Activated CD4-positive, CD25-positive, alpha-beta regulatory T cell (primary cell): ENCODE results near the gene LZTS2.
A peak's percentile ranks its signal among the peaks of the same experiment; 100 is the strongest.
"Not testable (repeated sequence)": the region's sequence is repeated elsewhere in the genome, so short reads cannot be mapped to it uniquely, and the experiment has no call there.

Experiments
- DNase-seq, 4 experiments: peaks; one replicate each; lab custom pipeline; 2025; lab: John Stamatoyannopoulos, UW

The LZTS2 gene

GRCh38 chr10:101033276-101033675 lies 33.7 kb downstream of the LZTS2 start:
- DNase-seq, result no peak

- DNase-seq, result not testable (repeated sequence)
Measured at GRCh38 chr10:101034404-101034803, 34.8 kb downstream of the LZTS2 start.

DNA sequence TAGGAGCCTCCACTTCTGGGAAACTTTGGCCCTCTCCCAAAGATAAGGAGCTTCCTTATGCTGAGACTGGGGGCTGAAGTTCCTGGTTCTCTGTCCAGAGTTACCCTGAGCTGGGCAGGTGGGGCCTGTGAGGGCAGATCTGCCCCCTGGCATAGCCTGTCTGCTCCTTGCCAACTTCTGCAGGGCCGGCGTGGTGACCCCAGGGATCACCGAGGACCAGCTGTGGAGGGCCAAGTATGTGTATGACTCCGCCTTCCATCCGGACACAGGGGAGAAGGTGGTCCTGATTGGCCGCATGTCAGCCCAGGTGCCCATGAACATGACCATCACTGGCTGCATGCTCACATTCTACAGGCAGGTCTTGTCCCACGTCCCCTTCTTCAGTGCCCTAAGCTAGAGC lies 35.7 kb downstream of the LZTS2 start:
- no peak for DNase-seq

- DNase-seq, result no peak
Measured at GRCh38 chr10:101035916-101036702, 36.5 kb downstream of the LZTS2 start.

DNA sequence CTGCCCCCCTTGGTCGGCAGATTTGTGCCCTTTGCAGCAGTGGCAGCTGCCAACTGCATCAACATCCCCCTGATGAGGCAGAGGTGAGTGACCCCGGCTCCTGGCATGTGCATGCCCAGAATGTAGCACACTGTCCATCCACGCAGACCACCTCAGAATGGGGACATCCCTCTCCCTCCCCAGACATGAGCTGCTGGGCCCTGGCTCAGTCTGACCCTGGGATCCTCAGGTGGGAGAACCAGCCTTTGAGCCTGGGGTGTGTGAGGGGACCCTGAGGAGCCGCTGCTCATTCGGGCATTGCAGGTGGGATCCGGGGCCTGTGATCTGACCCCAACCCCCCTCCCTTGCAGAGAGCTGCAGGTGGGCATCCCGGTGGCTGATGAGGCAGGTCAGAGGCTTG lies 37.1 kb downstream of the LZTS2 start:
- DNase-seq, result no peak

- DNase-seq, result no peak
Measured at GRCh38 chr10:101038484-101038883, 38.9 kb downstream of the LZTS2 start.

DNA sequence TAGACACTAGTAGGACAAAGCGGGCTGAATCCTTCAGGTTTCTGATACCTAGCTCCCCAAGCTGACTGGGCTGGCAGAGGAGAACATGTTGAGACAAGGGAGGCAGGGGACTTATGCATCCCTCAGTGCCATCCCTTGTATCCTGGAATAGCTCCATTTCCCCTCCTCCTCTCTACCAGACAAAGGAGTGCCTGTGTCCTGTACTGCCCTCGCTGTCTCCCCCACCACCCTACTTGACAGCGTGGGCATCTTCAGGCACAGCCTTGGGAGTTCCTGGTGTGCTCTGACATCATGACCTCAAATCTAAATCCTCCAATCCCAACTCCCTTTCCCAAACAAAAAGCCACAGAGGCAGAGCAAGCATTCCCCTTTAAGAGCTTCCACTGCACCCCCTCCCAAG lies 40.5 kb downstream of the LZTS2 start:
- DNase-seq, result no peak

DNA sequence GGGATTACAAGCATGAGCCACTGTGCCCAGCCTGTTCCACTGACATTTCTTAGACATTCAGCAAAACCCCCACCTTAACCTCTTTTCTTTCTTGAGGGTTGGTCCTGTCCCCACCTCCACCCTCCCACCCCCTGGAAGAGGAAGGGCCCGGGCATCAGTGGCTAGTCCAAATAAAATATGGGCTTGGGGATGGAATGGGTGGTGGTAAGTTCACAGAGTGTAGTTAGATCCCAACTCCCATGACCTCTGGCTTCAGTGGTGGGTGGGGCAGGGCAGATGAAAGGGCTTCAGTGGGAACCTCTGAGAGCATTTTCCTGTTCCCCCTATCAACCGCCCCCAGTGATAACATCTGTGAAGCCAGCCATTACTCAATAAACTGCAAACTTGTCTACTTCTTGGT lies 41.2 kb downstream of the LZTS2 start:
- DNase-seq, result no peak

- peak; percentile 24 to 56 (median 43) for DNase-seq
Measured at GRCh38 chr10:101041252-101041761, 41.7 kb downstream of the LZTS2 start.

GRCh38 chr10:101042118-101042517 lies 42.5 kb downstream of the LZTS2 start:
- DNase-seq, result no peak

DNA sequence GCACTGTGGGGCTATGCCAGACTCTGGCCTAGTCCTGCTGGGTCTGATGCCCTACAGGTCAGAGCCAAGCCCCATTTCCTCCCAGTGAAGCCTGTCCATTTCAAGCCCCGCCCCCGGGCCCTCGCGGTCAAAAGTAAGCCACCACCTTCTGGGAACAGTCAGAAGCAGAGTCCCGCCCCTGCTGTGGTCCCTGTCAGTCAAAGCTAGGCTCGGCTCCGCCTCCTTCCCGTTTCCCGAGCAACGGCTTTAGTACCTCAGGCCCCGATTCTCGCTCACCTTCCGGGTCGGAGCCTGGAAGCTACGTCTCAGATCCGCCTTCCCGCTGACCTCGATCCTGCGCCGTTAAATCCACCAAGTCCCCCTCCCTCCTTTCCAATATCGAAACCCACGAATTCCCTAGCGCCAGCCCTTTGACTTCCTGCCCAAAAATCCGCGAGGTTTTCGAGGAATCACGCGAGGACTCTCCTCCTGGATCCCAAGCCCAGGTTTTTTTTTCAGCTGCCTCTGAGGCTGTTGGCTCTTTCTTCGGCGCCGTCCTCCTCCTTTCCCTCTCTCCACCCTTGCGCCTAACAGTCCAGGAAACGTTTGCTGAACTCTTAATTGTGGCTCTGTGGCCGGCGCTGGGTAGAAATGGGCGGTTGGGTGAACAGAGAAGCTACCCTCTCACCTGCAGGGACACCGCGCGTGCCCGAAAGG lies 43.2 kb downstream of the LZTS2 start:
- DNase-seq, result peak; percentile 46 to 78 (median 64)

DNA sequence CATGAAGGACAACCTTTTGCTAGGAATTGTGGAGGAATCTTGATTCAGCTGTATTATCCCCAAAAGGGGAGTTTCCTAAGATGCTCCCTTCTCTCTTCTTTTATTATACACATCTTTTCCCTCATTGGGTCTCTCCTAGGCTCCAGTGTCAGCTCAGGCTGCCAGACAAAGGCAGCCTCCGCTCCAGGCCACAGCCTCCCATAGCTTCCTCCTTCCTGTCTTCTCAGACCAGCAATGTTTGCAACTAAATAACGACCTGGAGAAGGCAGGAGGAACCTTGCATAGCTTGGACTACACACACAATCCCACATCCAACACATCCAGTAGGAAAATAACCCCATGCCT lies 43.7 kb downstream of the LZTS2 start:
- no peak for DNase-seq

DNA sequence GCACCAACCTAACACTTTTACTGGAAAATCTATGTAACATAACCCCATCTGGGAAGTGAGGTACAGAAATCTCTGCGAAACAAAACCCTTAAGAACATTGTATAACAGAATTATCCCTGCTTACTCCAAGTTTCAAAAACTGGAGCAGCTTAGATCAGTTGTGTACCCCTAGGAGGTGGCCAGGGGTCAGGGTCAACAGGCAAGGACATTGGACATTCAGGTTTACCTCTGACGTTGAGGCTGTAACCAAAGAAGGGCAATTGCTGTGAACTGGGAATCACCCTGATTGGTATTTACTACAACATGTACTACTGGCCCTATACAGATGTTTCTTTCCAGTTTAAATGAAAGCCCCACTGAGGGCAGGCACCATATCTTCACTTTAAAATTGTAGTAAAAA lies 44.5 kb downstream of the LZTS2 start:
- DNase-seq, result no peak

DNA sequence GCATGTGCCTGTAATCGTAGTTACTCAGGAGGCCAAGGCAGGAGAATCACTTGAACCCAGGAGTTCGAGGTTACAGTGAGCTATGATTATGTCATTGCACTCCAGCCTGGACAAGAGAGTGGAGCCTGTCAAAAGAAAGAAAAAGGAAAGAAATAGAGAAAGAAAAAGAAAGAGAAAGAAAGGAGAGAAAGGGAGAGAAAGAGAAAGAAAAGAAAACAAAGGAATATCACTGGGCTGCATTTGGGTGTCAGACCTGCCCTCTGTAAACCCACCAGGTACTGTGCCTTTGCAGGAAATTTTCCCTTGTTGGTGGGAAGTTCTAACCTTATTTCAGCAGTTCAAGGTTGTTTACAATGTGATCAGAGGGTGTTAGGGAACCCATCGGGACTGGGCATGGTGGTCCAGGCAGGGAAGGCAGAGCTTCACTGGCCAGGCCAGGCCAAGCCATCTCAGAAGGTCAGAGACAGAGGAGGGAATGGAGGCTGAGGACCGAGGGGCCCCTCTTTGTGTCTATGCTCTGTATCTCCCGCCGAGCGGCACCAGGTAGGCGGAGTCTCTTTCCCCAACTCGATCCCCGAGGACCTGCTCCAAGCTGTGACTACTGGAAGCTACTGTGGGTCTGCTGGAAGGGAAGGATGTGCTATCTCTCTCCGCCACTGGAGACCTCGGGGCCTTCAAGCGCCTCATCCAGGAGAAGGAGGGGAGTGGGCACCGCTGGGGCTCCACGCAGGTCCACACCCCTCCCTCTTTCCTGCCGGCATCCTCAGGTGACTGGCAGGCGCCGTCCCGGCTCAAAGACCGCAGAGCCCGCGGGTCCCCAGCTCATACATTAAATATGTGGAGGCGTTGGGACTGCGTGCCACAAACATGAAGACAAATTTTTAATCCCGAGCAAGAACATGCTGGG lies 47.0 kb downstream of the LZTS2 start:
- no peak for DNase-seq

- DNase-seq, result no peak
Measured at GRCh38 chr10:101047268-101047667, 47.7 kb downstream of the LZTS2 start.

DNA sequence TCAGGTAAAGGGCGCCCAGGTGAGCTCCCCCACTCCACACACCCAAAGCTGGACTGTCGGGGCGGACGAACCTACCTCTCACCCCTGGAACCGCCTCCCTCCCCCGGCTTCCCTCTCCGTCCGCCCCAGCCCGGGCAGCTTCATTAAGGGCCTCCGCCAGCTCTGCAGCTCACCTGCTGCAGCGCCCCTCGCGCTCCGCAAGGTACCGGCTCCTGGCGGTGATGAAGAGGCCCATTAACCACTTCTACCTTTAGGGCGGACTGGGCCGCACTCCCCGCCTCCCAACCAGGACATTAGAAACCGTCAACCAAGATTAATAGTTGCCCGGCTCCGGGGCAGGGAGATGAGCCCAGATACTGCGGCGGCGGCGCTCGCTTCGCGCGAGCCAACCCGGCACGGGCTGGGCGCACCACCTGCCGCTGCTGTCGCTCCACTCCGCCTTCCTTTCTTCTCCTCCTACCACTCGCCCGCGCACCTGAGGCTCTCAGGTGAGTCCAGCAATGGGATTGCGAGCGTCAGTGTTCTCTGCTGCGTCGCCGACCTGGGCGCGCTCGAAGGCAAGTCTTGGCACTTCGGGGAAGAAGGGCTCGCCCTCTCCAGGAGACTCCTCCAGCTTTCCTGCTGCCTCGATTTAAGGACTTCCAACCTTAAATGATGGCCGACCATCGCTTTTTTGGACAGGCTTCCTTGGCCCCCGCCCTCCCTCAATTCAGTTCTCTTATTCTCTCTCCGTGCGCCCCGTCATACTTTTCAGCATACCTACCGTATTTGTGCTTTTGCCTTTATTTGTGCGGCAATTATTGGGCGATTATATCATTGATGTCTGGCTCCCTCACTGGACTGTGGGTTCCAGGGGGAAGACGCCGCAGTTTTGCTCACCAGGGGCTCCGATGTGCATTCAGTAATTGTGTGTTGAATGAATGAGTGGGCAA lies 48.6 kb downstream of the LZTS2 start:
- DNase-seq, result no peak

DNA sequence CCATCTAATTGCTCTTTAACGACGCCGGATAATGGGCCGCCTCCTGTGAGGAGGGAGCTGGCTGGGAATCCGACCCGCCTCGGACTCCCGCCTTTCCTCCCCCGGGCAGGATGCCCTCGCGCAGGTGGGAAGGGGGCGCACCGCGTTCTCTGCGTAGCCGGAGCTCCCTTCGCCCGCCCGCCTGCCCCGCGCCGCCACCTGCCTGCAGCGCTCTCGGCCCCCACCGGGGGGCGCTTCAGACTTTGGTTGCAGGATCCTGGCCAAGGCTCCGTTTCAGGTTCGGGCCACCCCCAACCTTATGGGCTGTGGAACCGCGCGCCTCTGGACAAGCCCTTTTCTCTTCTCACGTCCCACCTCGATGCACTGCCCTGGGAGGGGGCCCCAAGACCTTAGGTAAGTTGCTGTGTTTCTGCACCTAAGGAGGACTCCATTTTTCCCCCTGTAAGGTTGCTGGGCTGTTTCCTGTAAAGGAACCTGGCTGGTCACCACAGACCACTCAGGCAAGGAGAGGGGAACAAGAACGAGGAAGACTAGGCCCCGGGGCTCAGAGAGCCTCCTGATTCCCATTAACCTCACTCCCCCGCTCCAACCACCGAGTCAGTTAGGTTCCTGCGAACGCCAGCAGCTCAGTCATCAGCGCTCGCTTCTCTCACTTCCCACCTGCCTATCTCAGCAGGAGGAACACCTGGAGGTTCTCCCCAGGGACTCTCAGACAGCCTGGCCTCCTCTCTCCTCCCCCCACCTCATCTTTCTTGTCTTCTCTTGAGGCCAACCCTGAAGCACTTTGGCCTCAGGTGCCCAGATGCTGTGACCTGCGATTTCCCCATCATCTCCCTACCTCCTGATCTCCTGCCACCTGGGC lies 50.8 kb downstream of the LZTS2 start:
- DNase-seq, result peak; percentile 58 to 67 (median 63)

DNA sequence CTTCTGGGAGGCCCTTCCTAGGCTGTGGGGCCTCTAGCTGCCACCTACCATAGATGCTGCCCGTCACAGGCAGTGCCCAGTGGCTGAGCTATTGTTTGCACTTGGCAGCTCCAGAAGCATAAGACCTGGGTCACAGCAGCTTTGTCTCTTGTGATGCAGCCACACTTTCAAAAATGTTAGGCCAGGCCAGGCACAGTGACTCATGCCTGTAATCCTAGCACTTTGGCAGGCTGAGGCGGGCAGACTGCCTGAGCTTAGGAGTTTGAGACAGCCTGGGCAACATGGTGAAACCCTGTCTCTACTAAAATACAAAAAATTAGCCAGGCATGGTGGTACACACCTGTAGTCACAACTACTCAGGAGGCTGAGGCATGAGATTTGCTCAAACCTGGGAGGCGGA lies 52.7 kb downstream of the LZTS2 start:
- DNase-seq, result no peak

DNA sequence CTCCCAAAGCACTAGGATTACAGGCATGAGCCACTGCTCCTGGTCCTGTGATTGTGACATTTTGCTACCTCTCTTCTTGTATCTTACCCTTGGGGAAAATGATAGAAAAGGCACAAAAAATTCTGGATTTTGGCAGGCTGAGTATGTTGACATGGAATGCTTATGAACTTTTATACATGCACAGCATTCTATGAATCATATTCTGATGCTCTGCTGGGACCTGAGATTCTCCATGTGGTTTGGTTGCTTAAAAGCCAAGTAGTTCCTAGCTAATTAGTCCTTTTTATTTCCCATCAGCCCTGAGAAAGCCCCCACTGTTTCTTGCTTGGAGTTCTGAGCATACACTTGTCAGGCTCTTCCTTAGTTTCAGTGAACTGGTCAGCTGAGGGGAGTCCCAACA lies 53.9 kb downstream of the LZTS2 start:
- DNase-seq, result no peak

DNA sequence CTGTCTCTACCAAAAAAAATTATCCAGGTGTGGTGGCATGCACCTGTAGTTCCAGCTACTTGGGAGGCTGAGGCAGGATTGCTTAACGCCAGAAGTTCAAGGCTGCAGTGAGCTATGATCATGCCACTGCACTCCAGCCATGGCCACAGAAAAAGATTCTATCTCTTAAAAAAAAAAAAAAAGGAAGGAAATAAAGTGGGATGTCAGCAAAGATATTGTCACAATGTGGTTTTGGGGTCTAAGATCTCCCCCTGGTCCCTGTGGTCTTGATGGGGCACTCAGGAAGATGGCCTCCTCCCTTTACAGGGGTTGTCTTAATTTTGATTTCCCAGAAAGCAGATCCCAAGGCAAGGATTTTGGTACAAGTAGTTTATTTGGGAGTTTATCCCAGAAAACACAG lies 54.7 kb downstream of the LZTS2 start:
- DNase-seq, result no peak
